ENCODE measurements around the gene MALRD1.
A peak's percentile ranks its signal among the peaks of the same experiment; 100 is the strongest.
"Not testable (repeated sequence)": the region's sequence is repeated elsewhere in the genome, so short reads cannot be mapped to it uniquely, and the experiment has no call there.

The MALRD1 gene

DNA sequence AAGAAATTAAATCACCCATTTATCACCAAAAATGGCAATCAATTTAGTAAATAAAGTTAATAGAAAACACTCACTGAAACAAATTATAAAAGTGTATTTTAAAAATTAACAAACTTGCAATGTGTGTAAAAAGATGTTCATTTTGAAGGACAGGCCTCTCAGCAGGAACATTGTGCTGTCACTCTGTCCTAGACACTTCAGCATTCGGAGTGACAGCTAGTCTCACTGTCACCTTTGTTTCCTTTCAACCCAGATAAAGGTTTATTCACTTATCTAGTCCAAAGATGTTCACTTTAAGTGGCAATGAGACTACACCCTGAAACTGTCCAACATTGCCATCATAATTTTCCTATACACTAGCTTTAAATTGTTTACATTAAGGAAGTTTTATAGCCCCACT lies 675.7 kb downstream of the MALRD1 start:
- no peak for DNase-seq

DNA sequence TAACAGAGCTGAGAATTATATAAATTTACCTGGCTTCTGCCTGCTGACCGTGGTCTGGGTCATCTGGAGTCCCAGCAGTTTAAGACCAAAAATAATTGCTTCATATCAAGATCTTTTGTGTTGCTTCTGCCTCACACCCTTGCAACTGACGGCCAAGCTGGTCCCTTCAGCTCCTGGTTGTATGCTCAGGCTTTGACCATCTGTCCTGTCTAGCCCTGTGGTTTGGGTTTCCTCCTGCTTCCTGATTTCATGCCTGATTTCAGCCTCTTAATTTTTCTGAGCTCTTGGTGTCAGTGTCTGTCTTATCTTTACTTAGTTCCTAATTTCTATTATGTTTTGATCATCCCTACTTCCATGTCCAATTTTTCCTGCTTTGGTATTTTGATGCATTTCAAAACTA lies 679.8 kb downstream of the MALRD1 start:
- DNase-seq, result peak; percentile 43

DNA sequence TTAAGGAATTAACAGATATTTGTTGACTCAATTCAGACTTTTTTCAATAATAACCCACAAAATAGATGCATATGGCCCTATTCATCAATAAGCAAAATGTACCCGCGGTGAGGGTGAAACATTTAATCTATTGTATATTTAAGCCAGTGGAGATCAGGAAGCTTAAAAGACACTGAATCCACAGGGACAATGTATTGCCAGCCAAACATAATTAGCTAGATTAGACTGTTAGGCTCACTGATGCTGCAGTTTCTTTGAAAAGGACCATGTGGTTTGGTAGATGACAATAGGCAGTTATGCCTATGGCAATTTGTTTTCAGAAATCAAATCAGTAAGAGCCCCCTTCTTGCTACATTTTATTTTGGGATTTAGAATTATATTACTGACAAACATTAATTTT lies 680.4 kb downstream of the MALRD1 start:
- DNase-seq, result peak; percentile 39

DNA sequence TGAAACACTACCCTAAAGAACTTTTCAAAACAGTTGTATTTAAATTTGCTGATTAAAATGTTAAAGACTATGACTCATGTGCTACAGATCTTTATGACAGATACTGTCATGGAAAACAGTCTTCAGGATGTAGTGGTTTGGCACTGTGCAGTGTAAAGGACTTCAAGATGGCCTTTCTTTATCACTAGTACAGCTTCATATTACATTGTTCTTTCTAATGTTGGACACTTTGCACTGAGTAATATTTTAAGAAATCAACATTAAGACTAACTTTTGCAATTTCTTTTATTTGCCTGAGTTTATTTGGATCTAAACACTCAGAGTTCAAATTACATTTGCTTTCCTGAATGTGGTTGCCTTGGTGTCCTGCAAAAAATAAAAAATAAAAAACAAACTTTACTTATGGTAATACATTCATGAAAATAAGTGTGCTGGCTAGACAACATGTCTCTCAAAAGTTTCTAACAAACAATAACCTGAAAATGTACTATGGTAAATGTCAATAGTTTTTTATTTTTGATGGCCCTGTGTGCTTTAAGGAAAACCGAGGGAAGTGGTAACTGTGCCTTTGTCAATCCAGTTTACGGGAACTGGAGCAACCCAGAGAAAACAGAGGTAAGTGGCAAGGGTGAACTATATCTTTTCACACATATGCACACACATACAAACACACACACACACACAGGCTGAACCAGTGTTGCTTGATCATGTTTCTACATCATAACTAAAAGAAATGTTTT lies 681.7 kb downstream of the MALRD1 start:
- DNase-seq, result no peak

DNA sequence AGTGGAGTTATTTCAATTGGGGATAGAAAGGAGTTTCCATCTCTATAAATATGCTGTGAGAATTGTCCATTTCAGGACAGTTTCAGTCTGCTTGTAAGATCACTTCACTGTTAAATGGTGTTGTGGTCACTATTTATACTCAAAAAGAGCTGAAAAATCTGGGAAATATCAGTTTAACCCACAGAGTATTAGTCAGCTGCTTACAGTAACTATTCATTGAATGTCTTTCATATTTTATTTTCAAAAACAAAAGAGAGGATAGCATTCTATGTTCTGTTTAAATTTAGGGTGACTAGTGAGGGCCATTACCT lies 682.3 kb downstream of the MALRD1 start:
- DNase-seq, result no peak

DNA sequence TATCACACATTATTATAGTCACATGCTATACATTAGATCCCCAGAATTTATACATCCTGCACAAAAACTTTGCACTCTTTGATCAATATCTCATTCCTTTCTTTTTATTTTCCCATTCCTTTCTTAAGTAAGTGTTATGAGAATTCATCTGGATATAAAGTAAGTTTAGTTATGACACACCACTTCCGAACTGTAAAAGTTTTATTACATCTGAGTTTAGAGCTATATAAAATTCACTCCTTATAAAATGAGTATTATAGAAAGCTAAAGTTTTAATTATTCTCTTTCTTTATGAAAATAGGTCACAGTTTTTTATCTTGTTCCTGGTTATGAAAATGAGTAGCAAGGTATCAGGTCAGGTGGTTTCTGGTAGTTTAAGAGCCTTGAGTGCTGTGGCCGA lies 683.0 kb downstream of the MALRD1 start:
- no peak for DNase-seq

DNA sequence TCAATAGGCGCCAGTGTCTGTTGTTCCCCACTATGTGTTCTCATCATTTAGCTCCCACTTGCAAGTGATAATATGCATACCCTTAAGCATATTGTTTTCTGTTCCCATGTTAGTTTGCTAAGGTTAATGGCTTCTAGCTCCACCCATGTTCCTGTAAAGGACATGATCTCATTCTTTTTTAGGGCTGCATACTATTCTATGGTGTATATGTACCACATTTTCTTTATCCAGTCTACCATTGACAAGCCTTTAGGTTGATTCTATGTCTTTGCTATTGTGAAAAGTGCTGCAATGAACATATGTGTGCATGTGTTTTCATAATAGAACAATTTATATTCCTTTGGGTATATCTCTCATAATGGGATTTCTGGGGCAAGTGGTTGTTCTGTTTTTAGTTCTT lies 689.8 kb downstream of the MALRD1 start:
- DNase-seq, result no peak

DNA sequence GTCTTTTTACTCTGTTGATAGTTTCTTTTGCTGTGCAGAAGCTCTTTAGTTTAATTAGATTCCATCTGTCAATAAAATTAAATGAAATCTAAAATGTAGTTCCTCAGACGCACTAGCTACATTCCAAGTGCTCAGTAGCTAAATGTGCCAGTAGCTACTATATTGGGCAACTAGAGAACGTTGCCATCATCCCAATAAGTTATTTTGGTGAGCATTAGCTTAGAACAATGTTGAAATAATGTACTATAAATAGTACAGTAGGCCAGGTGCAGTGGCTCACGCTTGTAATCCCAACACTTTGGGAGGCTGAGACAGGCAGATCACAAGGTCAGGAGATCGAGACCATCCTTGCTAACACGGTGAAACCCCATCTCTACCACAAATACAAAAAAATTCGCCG lies 690.6 kb downstream of the MALRD1 start:
- not testable (repeated sequence) for DNase-seq

DNA sequence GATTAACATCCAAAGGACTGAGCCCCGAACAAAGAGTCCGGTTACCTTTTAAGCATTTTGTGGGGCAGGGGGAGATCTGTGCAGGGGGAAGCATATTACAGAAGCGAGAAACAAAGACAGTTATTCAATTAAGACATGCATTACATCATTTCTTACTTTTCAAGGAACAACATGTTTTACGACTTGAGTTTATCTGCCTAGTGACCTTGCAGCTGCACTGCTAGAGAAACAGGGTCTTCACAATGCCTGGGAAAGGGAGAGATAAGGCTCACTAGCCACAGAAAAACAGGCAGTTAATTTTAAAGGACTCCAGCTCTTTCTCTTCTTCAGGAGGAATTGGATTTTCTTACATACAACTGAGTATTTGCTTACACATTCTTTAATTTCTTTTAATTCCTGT lies 693.5 kb downstream of the MALRD1 start:
- not testable (repeated sequence) for DNase-seq

DNA sequence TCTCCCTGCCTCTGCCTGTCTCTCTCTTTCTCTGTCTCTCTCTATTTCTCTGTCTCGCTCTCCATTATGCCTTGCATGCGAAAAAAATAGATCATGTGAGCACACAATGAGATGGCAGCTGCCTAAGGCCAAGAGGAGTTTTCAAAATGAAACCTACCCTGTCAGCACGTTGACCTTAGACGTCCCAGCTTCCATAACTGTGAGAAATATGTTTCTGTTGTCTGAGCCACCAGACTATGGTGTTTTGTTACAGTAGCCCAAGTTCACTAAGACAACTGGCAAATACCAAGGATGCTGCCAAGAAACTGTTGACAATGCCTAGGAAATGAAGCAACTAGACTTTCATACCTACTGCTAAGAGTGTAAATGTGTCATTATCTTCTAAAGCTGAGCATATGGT lies 697.1 kb downstream of the MALRD1 start:
- no peak for DNase-seq

DNA sequence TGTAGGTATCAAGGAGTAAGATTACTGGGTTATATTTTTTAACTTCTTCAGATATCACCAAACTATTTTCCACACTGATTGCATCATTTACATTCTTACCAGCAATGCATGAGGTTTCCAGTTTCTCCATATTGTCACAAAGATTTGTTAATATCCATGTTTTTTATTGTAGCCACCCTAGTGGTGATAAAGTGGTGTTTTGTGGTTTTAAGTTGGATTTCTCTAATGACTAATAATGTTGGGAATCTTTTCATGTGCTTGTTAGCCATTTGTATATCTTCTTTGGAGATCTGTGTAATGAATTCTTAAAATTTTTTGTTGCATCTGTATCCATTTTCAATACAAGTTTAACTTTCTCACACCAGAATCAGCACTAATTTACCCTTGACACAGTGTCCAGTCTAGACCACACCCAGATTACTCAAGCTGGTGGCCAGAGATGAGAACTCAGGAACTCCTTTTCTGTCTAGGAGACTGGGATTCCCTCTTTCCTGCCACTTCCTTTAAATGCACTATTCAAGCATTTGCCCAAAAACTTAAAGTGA lies 700.7 kb downstream of the MALRD1 start:
- DNase-seq, result no peak

DNA sequence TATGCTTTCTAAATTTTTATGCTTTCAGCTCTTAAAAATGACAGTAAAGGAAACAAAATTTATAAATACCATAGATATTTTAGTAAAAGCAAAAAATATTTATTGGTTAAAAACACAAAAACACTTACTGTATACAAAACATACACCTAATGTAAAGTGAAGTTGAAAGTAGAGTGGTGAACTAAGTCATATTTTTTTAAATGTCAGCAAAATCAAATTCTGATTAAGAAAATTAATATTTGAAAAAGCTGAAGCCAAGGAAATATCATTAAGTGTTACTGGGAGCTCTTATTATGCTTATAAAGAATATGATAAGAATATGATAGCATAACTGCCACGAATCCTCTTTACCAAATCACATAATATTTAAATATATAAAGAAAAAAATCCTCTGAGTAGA lies 702.4 kb downstream of the MALRD1 start:
- DNase-seq, result no peak

DNA sequence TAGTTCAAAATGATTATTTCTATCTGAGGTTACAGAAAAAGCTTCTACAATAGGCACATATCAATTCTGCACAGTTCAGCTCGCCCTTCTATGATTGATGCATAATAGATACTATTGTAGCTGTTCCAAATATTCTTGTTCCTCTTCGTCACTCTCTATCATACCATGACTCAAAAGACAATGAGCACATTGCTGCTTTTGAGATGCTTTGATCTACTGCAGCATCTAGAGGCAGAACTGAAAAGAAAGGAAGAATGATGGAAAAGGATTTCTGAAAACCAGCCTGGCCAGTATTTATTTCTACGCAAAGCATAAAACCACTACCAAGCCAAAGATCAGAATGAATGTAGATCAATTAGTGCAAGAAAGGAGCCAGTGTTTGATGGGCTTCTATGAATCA lies 708.3 kb downstream of the MALRD1 start:
- no peak for DNase-seq

DNA sequence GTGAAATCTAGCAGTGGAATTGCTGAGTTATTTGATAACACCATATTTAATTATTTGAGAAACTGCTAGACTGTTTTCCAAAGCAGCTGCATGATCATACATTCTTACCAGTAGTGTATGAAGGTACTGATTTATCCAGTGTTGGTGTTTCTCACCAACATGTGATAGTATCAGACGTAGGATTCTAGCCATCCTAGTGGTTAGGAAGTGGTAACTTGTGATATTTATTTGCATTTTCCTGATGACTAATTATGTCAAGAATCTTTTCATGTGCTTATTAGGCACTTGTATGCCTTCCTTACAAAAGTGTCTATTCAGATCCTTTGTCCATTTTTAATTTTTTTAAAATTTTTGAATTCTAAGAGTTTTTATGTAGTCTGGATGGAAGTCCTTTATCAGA lies 713.4 kb downstream of the MALRD1 start:
- no peak for DNase-seq

DNA sequence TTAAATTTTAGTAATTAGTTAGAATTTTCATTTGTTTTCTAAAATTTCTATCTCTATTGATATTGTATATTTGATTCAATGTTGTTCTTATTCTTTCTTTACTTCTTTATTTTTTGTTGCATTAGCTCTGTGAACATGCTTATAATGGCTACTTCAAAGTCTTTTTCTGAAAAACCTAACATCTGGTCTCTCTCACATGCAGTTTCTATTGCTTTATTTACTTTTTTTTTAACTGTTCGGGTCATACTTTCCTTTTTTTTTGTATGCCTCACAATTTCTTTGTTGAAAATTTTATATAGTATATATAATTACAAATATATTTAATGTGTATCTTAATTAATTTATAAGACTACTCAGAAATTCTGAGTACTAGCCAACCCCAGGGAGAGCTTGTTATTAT lies 715.5 kb downstream of the MALRD1 start:
- no peak for DNase-seq

DNA sequence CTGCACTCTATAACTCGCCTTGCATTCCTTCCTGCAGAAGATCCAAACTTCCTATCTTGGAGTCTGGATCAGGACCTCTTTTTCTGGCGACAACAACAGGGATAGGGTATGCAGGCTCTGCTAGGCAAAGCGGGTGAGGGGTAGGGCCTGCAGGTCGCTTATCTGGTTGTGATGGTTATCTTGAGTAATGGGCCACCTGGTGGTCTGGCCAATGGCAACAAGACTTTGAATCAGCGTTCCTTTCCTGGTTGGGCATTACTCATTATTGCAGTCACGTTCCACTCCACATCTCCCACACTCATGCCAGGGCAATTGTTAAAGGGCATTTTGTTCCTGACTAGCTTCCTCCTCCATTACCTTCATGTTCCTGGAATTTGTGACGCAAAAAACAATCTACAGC lies 719.3 kb downstream of the MALRD1 start:
- no peak for DNase-seq

DNA sequence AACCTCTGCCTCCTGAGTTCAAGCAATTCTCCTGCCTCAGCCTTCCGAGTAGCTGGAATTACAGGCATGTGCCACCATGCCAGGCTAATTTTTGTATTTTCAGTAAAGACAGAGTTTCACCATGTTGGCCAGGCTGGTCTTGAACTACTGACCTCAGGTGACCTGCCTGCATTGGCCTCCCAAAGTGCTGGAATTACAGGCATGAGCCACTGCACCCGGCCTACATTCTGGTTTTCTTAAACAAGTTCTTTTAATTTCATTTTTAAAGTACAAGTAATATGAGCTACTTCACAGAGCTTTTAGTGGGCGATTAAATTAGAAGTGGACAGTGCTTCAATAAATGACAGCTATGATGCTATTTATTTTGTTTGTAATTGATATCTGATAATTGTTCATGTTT lies 721.2 kb downstream of the MALRD1 start:
- not testable (repeated sequence) for DNase-seq

DNA sequence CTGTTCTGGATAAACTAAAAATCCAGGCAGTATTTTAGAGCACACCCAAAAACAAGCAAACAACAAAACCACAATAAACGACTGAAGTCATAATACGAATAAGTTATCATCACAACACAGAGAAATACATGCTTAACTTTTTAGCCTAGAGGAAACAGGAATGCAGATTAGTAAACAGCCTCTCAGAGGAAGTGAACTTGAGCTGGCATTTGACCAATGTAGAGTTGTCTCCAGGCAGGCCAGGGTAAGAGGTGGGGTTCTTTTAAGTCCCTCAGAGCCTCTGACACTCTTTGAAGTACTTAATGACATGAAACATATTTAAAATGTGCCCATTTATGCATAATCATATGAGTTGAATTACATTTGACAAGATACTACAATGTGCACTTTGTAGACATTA lies 724.4 kb downstream of the MALRD1 start:
- DNase-seq, result no peak

DNA sequence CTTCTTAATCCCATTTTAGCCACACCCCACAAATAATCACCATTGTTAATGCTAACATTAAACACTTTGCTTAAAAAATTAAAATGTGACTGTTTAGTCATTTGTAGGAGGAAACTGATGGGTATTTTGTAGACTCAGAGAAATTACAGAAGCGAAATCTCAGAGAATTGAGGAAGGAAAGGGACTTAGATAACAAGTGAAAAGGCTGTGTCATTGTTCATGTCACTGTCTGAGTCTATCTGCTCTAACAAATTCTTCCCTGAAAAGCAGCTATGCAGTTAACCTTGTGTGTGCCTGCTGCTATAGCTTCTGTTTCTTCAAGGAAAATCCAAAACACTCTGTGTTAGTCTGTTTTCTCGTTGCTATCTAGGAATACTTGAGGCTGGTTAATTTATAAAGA lies 726.7 kb downstream of the MALRD1 start:
- no peak for DNase-seq

DNA sequence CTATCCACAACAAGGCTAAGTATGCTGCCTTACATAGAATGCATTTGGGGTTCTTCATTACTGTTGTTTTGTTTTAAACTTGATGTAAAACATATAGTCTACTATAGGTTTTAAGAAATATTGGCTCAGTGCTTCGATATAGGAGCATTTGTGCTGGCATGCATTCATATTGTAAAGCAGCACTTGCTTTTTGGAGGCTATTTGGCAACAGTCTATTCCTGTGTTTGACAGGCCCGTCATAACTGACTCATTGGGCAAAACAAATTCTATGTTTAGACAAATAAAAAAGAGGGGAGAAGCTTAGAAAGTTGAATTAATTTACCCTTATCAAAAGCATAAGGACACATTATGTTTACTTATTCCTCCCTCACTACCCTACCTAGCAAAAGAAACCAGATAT lies 729.2 kb downstream of the MALRD1 start:
- no peak for DNase-seq

DNA sequence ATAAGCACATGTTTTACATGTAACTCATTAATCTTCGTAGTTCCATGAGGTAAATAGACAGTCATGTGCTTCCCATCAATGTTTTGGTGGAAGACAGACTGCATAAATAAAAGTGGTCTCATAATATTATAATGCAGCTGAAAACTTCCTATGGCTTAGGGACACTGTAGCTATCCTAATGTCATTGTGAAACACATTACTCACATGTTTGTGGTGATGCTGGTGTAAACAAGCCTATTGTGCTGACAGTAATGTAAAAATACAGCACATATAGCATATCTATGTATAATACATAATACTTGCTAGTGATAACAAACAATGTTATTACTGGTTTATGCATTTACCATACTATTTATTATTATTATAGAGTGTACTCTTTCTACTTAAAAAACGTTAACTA lies 730.4 kb downstream of the MALRD1 start:
- no peak for DNase-seq

DNA sequence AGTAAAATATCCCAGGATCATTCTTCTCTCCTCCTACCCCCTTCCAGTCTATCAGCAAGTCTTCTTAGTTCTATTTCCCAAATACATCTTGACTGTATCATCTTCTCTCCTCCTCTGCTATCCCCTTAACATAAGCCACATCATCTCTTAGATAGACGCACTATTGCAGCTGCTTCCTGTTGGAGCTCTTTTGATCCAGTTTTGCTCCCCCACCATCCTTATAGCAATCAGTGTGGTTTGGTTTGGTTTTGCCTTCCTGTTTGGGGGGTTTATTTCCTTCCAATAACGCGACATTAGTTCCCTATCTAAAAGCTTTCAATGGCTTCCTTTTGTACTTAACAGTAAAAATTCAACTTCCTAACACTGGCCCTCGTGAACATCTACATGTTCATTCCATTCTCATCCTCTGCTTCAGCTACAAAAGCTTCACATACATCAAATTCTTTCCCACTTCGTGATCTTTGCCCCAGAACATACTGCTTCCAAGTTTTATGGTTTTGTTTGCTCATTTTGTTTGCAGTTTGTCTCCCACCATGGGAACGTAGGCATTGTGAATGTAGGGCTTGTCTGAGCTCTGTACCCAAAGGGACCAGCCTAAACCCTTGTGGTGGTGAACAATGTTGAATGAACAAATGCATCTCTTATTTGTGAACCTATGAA lies 734.0 kb downstream of the MALRD1 start:
- DNase-seq, result no peak

DNA sequence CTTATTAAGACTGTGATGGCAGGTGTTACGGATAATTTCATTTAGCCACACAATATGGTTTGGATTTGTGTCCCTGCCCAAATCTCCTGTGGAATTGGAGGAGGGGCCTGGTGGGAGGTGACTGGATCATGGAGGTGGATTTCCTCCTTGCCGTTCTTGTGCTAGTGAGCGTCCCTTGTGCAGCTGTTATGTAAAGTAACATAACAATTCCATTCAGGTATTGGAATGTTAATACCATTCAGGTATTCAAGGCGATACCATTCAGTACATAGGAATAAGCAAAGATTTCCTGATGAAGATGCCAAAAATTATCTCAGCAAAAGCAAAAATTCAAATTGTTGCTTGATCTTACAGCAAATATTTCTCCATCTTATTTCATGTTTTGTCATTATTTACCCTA lies 735.1 kb downstream of the MALRD1 start:
- DNase-seq, result no peak
